ENCODE data around the gene TBC1D10A. TPM values are rescaled to one million over a fixed set of nuclear protein-coding genes. Genes with fewer than 3 reads are reported as not detected.
A peak's percentile ranks its signal among the peaks of the same experiment; 100 is the strongest.

TBC1D10A gene
- total RNA-seq, 2 donors from 2014 or later = 27.2 to 36.9 TPM

GRCh38 chr22:30310881-30311771 is 15.6 kb downstream of the TBC1D10A start:
- peaks cover 0 to 19% of the 10 kb centered on the region in 2 donors for H3K36me3 Mint-ChIP-seq
- DNase-seq (ENCODE audit: low spot score in 2 of 2) (no peak), ATAC-seq (no peak)
- H3K27ac Mint-ChIP-seq = peak overlapping the region; percentile 80 to 86
- H3K9me3 Mint-ChIP-seq = peaks cover 0 to 7% of the 10 kb centered on the region in 2 donors

GRCh38 chr22:30309951-30310741 is 16.6 kb downstream of the TBC1D10A start:
- Mint-ChIP-seq H3K27ac (peak overlapping the region; percentile 45 to 86), H3K36me3 (peaks cover 0 to 19% of the 10 kb centered on the region in 2 donors), H3K9me3 (peaks cover 0 to 7% of the 10 kb centered on the region in 2 donors)
- no peak for DNase-seq (ENCODE audit: low spot score in 2 of 2)
- no peak for ATAC-seq

GRCh38 chr22:30308518-30309230 is 18.1 kb downstream of the TBC1D10A start:
- Mint-ChIP-seq H3K9me3 (peaks cover 0 to 7% of the 10 kb centered on the region in 2 donors), H3K36me3 (peaks cover 0 to 16% of the 10 kb centered on the region in 2 donors), H3K27ac (peak overlapping the region; percentile 86)
- ATAC-seq (no peak), DNase-seq (ENCODE audit: low spot score in 2 of 2) (no peak)

GRCh38 chr22:30308093-30308492 is 18.6 kb downstream of the TBC1D10A start:
- no peak for DNase-seq (ENCODE audit: low spot score in 2 of 2)
- Mint-ChIP-seq H3K36me3 (peaks cover under 1 to 20% of the 10 kb centered on the region in 2 donors), H3K27ac (peak overlapping the region; percentile 86), H3K9me3 (peaks cover 0 to 6% of the 10 kb centered on the region in 2 donors)
- no peak for ATAC-seq

- Mint-ChIP-seq H3K9me3 (no peaks in the 10 kb centered on the region), H3K36me3 (peaks cover 8 to 17% of the 10 kb centered on the region in 2 donors), H3K27ac (peak overlapping the region; percentile 86 to 90)
- DNase-seq (ENCODE audit: low spot score in 2 of 2) (no peak), ATAC-seq (no peak)
Measured at GRCh38 chr22:30307041-30307574, 19.6 kb downstream of the TBC1D10A start.

DNA sequence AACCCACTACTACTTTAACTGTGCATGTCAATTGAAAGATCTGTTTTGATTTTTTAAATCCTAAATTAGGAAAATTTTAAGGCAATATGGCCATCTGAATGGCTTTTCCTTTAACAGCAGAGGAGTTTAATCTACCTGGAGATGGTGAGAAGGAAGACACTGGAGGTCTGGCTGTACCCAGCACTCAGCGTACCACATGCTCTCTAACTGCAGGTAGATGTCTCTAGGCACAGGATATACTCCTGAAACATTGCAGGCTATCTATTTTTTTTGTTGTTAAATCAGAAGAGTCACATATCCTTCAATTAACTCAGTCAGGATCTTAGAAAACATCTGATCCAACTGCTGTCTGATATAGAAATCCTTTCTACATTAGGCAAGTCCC is 20.1 kb downstream of the TBC1D10A start:
- no peak for ATAC-seq
- Mint-ChIP-seq H3K9me3 (no peaks in the 10 kb centered on the region), H3K27ac (peak overlapping the region; percentile 86 to 90), H3K36me3 (peaks cover 8 to 18% of the 10 kb centered on the region in 2 donors)
- no peak for DNase-seq (ENCODE audit: low spot score in 2 of 2)

- H3K36me3 Mint-ChIP-seq = peaks cover 8 to 23% of the 10 kb centered on the region in 2 donors
- H3K9me3 Mint-ChIP-seq = no peaks in the 10 kb centered on the region
- DNase-seq (ENCODE audit: low spot score in 2 of 2) (no peak), ATAC-seq (peak; percentile 74)
- H3K27ac Mint-ChIP-seq = peak overlapping the region; percentile 86 to 92
Measured at GRCh38 chr22:30305906-30306626, 20.7 kb downstream of the TBC1D10A start.

GRCh38 chr22:30305519-30305905 is 21.2 kb downstream of the TBC1D10A start:
- peak; percentile 79 to 81 for ATAC-seq
- Mint-ChIP-seq H3K36me3 (peaks cover 8 to 29% of the 10 kb centered on the region in 2 donors), H3K27ac (peak overlapping the region; percentile 86 to 92)

GRCh38 chr22:30304495-30305244 is 22.1 kb downstream of the TBC1D10A start:
- no peaks in the 10 kb centered on the region for H3K9me3 Mint-ChIP-seq

More at GRCh38 chr22:30305519-30305905, 21.2 kb downstream of the TBC1D10A start:
- H3K9me3 Mint-ChIP-seq = no peaks in the 10 kb centered on the region
- DNase-seq (ENCODE audit: low spot score in 2 of 2) = peak; percentile 49 to 66

GRCh38 chr22:30302810-30303138 is 24.0 kb downstream of the TBC1D10A start:
- peaks cover 8 to 43% of the 10 kb centered on the region in 2 donors for H3K36me3 Mint-ChIP-seq
- peak in 1 of 2 donors; percentile 2 for ATAC-seq
- H3K27ac Mint-ChIP-seq = peak overlapping the region; percentile 89
- no peak for DNase-seq (ENCODE audit: low spot score in 2 of 2)
- H3K9me3 Mint-ChIP-seq = no peaks in the 10 kb centered on the region

More at GRCh38 chr22:30304495-30305244, 22.1 kb downstream of the TBC1D10A start:
- DNase-seq (ENCODE audit: low spot score in 2 of 2) (no peak), ATAC-seq (no peak)
- Mint-ChIP-seq H3K36me3 (peaks cover 8 to 30% of the 10 kb centered on the region in 2 donors), H3K27ac (peak overlapping the region; percentile 86 to 92)

DNA sequence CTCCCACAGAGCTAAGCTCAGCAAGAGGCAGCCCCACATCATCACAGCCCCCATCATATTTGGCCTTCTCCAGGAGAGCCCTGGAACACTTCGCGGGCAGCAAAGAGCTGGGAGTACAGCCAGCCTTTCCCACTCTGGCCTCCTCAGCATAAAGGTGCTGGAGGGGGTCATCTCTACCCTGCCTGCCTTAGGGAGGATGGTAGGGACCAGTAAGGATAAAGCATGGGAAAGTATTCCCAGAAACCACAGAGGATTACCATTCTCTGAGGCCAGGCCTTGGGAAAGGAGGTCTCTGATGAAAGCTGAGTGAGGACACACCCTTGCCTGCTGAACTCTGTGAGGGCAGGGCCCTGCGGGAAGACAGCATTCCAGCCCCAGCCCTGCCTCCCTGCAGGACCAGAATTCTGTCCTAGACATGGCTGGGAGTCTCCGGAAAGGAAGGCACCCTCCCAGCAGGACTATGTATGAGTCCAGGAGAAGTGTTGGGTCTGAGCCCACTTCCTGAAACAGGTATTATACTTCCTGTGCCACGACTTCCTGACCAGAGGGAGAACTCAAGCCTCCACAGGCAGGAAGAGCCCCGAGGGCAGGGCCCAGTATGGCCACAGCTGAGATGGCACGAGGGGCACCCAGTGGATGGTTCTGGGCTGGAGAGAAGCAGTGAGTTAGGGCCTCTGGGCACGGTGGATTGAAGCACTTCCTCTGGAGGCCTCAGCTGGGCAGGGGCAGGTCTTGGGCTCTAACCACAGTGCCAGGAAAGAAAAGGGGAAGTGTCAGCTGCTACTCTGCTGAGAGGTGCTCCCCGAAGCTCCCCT is 24.5 kb downstream of the TBC1D10A start:
- DNase-seq (ENCODE audit: low spot score in 2 of 2) (no peak), ATAC-seq (peak in 1 of 2 donors; percentile 8)
- Mint-ChIP-seq H3K9me3 (no peaks in the 10 kb centered on the region), H3K27ac (peak overlapping the region; percentile 89), H3K36me3 (peaks cover 8 to 43% of the 10 kb centered on the region in 2 donors)

DNA sequence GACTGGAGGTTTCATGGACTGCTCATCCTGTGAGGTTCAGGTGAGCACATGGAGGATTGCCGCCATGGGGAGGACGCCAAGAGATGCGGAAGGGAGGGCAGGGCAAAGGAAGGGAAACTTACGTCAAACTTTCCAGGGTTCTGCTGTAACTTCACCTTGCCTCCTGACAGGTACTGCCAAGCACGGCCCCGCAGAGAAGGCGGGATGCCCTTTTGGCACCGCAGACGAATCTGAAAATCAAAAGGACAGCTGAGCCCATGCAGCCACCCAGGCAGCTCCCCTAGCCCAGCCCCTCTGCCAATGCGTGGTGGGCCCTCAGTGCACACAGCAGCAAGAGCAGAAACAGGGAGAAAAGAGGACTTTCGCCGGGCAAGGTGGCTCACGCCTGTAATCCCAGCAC is 27.4 kb downstream of the TBC1D10A start:
- H3K27ac Mint-ChIP-seq = peak overlapping the region in 1 of 2 donors; percentile 47
- H3K36me3 Mint-ChIP-seq = peaks cover 8 to 43% of the 10 kb centered on the region in 2 donors
- no peaks in the 10 kb centered on the region for H3K9me3 Mint-ChIP-seq
- ATAC-seq = no peak
- no peak for DNase-seq (ENCODE audit: low spot score in 2 of 2)

DNA sequence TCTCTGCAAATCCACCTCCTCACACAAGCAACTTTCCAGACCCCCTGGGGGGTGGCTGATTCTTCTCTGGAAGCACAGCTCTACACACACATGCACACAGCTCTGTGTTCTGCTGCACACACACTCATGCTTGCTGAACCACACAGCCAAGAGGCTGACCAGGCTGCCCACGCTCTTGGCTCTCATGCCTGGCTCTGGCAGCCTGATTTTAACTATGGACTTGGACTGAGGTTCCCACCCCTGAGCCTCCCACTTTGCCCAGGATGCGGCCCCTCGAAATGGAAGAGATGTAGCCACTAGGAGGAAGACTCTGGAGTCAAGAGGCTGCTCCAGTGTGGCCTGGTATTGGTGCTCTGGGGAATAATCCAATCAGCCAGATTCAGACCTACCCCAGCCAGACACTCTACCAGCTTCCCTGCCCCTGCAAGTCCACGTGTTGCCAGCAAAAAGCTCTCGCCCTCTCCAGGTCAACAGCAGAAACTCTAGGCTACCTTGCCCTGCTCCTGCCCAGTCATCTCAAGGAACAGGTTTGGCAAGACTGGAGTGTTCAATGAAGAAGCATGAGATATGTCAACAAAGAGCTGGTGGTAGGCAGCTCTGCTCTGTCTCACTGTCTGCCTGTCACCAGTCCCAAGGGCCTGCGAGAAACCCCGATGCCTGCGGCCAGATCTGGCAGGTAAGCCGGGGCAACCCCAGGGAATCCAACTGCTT is 28.6 kb downstream of the TBC1D10A start:
- Mint-ChIP-seq H3K9me3 (no peaks in the 10 kb centered on the region), H3K36me3 (peaks cover 8 to 34% of the 10 kb centered on the region in 2 donors), H3K27ac (peak overlapping the region; percentile 77 to 90)
- ATAC-seq (no peak), DNase-seq (ENCODE audit: low spot score in 2 of 2) (no peak)

Data from activated naive CD4-positive, alpha-beta T cell treated with anti-CD3 and anti-CD28 coated beads, Interleukin-2, amount 50 U/mL, for 72 hours (primary cell).